Measurements from ENCODE around the gene FREY1. TPM values are rescaled to one million over a fixed set of nuclear protein-coding genes. Genes with fewer than 3 reads are reported as not detected.

Gene FREY1
- total and polyA plus RNA-seq, 2 donors (not counting 3 experiments of a cell fraction or from before 2014, with no cell fraction given), result 0.84 to 1.1 TPM

DNA sequence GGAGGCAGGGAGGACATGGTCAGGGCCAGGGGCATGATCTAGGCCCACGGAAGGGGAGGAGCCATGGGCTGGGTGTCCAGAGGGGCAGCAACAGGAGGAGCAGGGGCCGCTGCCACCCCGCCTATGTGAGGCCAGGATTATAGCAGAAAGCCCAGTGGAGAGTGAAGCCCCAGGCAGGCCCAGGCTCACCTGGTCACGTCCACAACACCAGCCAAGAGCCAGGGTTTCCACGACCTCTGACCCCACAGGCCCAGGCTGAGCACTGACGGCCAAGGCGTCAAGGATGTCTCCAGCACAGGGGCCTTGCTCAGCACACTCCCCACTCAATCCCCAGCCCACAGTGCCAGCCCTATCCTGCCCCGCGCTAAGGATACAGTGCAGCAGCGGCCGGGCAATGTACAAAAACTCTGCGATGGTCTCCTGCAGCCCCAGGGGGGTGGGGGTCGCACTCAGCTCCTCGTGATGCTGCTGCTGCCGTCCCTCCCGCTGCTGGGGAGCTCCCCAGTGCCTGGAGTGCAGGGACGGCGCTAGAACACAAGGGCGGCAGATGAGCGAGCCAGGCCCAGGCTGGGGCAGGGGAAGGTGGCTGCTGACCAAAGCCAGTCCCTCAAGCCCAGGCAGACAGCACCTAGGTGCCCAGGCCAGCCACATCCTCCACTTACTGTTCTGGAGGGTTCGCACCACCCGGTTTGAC is 7.0 kb upstream of the FREY1 start:
- ChIA-PET CTCF (no interaction called here), POLR2A (no interaction called here)
- dilution Hi-C loops (cut with MboI; ENCODE audit: extremely low pct_ligation_motif_present, low sequenced_read_pairs) (no loop called here), intact Hi-C loops (cut with micrococcal nuclease) (no loop called here)
- Histone ChIP-seq H3K4me3 (replicated peaks in 1 of 3; ENCODE audit: insufficient read depth in 1 of 3, low read depth in 1 of 3, low read length in 3 of 3) (no peak overlapping the region), H3K27ac (ENCODE audit: insufficient read depth, low read depth, low read length) (no peak overlapping the region), H3K9ac (replicated peaks; ENCODE audit: extremely low read depth, insufficient read depth, low read length) (no peak overlapping the region), H3K4me2 (ENCODE audit: insufficient read depth, low read length) (no peak overlapping the region), H3K9me3 (replicated peaks; ENCODE audit: control insufficient read depth, insufficient read depth, low read length) (no peaks in the 10 kb centered on the region), H3K79me2 (ENCODE audit: control insufficient read depth, insufficient read depth, low read length) (peaks cover 10% of the 10 kb centered on the region), H3K27me3 (ENCODE audit: control insufficient read depth in 2 of 2, insufficient read depth in 2 of 2, low read length in 2 of 2) (no peaks in the 10 kb centered on the region), H3K36me3 (ENCODE audit: control insufficient read depth in 2 of 2, extremely low read depth in 1 of 2, insufficient read depth in 2 of 2, low read length in 2 of 2) (peaks cover 0 to 48% of the 10 kb centered on the region in 2 experiments), H3K9me1 (replicated peaks; ENCODE audit: control insufficient read depth, extremely low read depth, insufficient read depth, low read length) (no peaks in the 10 kb centered on the region), H4K20me1 (replicated peaks; ENCODE audit: control insufficient read depth, extremely low read depth, insufficient read depth, low read length) (no peaks in the 10 kb centered on the region), H2AFZ (ENCODE audit: low read depth, low read length) (no peak overlapping the region), H3K4me1 (ENCODE audit: control insufficient read depth, extremely low read depth, insufficient read depth, low read length) (peaks cover 10% of the 10 kb centered on the region)
- FAIRE-seq (no peak), DNase-seq (ENCODE audit: low read depth, low spot score) (no peak)
- no TSS peak for BruUV-seq (replicated peaks)
- TF ChIP-seq POLR2A (IDR thresholded peaks at IDR 0.05; ENCODE audit: low read depth, low read length) (no peak), MYC (IDR thresholded peaks at IDR 0.05; ENCODE audit: low read depth, low read length) (no peak), FOS (IDR thresholded peaks at IDR 0.05; ENCODE audit: borderline replicate concordance, insufficient read depth, low read length) (no peak), POLR2AphosphoS5 (IDR thresholded peaks at IDR 0.05; ENCODE audit: insufficient read depth, low read depth, low read length) (no peak), JUN (IDR thresholded peaks at IDR 0.05; ENCODE audit: borderline replicate concordance, insufficient read depth, insufficient read length, low read depth) (no peak), GATA2 (IDR thresholded peaks at IDR 0.05; ENCODE audit: insufficient read depth, insufficient read length, low read depth, low read length) (no peak), EZH2 (IDR thresholded peaks at IDR 0.05; ENCODE audit: borderline replicate concordance, low read depth, low read length, severe bottlenecking) (no peak)
- TF ChIP-seq, protein P1, sequence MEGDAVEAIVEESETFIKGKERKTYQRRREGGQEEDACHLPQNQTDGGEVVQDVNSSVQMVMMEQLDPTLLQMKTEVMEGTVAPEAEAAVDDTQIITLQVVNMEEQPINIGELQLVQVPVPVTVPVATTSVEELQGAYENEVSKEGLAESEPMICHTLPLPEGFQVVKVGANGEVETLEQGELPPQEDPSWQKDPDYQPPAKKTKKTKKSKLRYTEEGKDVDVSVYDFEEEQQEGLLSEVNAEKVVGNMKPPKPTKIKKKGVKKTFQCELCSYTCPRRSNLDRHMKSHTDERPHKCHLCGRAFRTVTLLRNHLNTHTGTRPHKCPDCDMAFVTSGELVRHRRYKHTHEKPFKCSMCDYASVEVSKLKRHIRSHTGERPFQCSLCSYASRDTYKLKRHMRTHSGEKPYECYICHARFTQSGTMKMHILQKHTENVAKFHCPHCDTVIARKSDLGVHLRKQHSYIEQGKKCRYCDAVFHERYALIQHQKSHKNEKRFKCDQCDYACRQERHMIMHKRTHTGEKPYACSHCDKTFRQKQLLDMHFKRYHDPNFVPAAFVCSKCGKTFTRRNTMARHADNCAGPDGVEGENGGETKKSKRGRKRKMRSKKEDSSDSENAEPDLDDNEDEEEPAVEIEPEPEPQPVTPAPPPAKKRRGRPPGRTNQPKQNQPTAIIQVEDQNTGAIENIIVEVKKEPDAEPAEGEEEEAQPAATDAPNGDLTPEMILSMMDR (IDR thresholded peaks at IDR 0.05; ENCODE audit: extremely low read depth in 1 of 2, insufficient read depth in 1 of 2, low read depth in 1 of 2, low read length in 2 of 2), result no peak
- TF ChIP-seq, protein P2, sequence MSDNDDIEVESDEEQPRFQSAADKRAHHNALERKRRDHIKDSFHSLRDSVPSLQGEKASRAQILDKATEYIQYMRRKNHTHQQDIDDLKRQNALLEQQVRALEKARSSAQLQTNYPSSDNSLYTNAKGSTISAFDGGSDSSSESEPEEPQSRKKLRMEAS (IDR thresholded peaks at IDR 0.05; ENCODE audit: insufficient read depth, insufficient read length), result no peak
